Aorta (tissue), 5 donors: ENCODE results near the gene PRCC. TPM values are rescaled to one million over a fixed set of nuclear protein-coding genes. Genes with fewer than 3 reads are reported as not detected.

Source experiments
- ATAC-seq: fragments of 200-7000 bp; cut with Tn5 transposase; one replicate; pipeline ENCODE4 v1.9.1; 2022; ENCODE audit warnings: moderate library complexity; ENCODE audit not compliant: low FRiP score
- DNase-seq, 2 donors: peaks; one replicate each; pipeline ENCODE4 v3.0.0-alpha.2; 2020
- H3K27ac ChIP-seq, 2 donors: one replicate each; pipeline ENCODE4 v1.5.1; 2013; ENCODE audit warnings: low read length in 2 of 2, mild to moderate bottlenecking in 2 of 2, moderate library complexity in 2 of 2, control low read depth in 1 of 2, inconsistent platforms in 1 of 2, low read depth in 1 of 2
- H3K27me3 ChIP-seq, 2 donors: one replicate each; pipeline ENCODE4 v1.6.1; 2013; ENCODE audit warnings: control low read depth in 1 of 2, low read length in 1 of 2, mild to moderate bottlenecking in 1 of 2, moderate library complexity in 1 of 2; ENCODE audit not compliant: insufficient read depth in 2 of 2, control insufficient read depth in 1 of 2
- H3K36me3 ChIP-seq, 2 donors: one replicate each; pipeline ENCODE4 v1.6.1; 2013; ENCODE audit warnings: control low read depth in 1 of 2, low read length in 1 of 2, mild to moderate bottlenecking in 1 of 2; ENCODE audit not compliant: insufficient read depth in 2 of 2, control insufficient read depth in 1 of 2
- H3K4me1 ChIP-seq, 2 donors: one replicate each; pipeline ENCODE4 v1.6.1; 2013; ENCODE audit warnings: low read length in 2 of 2, control low read depth in 1 of 2, mild to moderate bottlenecking in 1 of 2, moderate library complexity in 1 of 2; ENCODE audit not compliant: insufficient read depth in 2 of 2, control insufficient read depth in 1 of 2
- H3K4me3 ChIP-seq, 2 donors: one replicate each; pipeline ENCODE4 v1.5.1; 2013; ENCODE audit warnings: low read length in 2 of 2, control low read depth in 1 of 2, mild to moderate bottlenecking in 1 of 2
- H3K9me3 ChIP-seq: one replicate; pipeline ENCODE4 v1.6.1; 2013; ENCODE audit warnings: mild to moderate bottlenecking, low read length; ENCODE audit not compliant: control insufficient read depth
- WGBS, 2 donors: extraction: QIAGEN DNeasy Blood & Tissue Kit; methylation state at CpG; one replicate each; pipeline ENCODE4 v1.1.7; 2013; 5-methylcytosine and 5-hydroxymethylcytosine counted together
- intact Hi-C, 2 donors: fragments of 100-400 bp; cut with DNase I; formaldehyde crosslinking; loops; one replicate each; pipeline versions ENCODE4 v1.14.2 to v1.15.0; 2022
- polyA plus RNA-seq, 2 donors: library from polyadenylated mRNA; stranded (reverse); fragments of 200-250 nt; gene quantifications; one replicate each; pipeline ENCODE4 v1.2.3, GENCODE V29; 2013
- total RNA-seq, 2 donors: library from RNA; stranded (reverse); fragmentation: NEBNext Ultra II Directional; extraction: Animal tissue kit (Norgen Biotek cat#: 25700); gene quantifications; one replicate each; pipeline ENCODE4 v1.2.1, GENCODE V29; 2021
- donor health status: healthy with polysubstance abuse.
- donor health status: Bipolar disorder and iron deficiency.
- donor health status: DM: no; HTN: no; CAD: no.
- donor health status: DM: no; HTN: no; CAD: no.
- donor health status: DM: yes; HTN: yes; CAD: no.

Gene PRCC
- total and polyA plus RNA-seq, 4 donors, result 17.2 to 50.2 (median 42.2) TPM

- intact Hi-C loops, result no loop called here
- Histone ChIP-seq H3K27ac (peak overlapping the region; percentile 69 to 96), H3K27me3 (no peaks in the 10 kb centered on the region), H3K36me3 (peaks cover 2 to 7% of the 10 kb centered on the region in 2 donors), H3K4me1 (no peaks in the 10 kb centered on the region), H3K9me3 (no peaks in the 10 kb centered on the region), H3K4me3 (peak overlapping the region; percentile 15 to 61)
- ATAC-seq, result no peak
- DNase-seq, result peak in 1 of 2 donors; percentile 36
- WGBS, 2 donors, result 2% methylated on average over 8 of the region's 8 CpGs
Measured at GRCh38 chr1:156747742-156748669, 19.3 kb upstream of the PRCC start.

DNA sequence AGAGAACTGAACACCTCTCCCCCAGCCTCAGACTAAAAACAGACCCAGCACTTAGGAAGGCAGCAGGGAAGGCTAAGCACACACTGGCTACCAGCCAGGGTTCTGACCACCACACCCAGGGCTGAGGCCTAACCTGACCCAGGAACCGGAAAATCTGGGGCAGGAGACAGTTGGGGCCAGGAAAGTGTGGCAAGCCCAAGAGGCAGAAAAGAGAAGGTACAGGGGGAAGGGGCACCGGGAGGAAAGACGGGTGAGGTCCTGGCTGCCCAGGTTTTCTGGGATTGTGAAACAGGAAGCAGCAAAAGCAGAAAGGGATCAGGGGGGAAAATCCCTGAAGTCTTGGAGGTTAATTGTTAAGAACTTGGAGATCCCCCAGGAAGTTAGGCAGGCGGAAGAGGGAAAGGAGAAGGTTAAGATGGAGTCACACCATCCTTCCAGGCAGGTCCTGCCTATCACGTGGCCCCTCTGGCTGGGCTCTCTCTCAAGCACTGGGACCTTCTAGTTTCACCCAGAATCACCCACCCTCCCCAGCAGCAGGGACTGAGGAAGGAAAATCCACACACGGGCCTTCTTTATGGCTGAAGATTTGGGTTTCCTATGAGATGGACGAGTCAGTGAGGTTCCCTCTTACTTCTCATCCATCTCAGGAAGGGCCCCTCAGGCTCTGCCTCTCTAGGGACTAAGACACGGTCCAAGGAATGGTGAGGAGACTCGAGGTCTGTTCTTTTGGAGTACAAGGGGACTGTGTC lies 18.5 kb upstream of the PRCC start:
- peak overlapping the region; percentile 19 to 84 for H3K4me3 ChIP-seq
- H3K4me1 ChIP-seq, result no peaks in the 10 kb centered on the region
- H3K27ac ChIP-seq, result peak overlapping the region; percentile 69 to 96
- ATAC-seq (no peak), DNase-seq (peak; percentile 72 to 85)
- 1% methylated on average over 9 of the region's 9 CpGs for WGBS, 2 donors
- H3K9me3 ChIP-seq, result no peaks in the 10 kb centered on the region
- H3K36me3 ChIP-seq, result peaks cover 0 to 2% of the 10 kb centered on the region in 2 donors
- no peaks in the 10 kb centered on the region for H3K27me3 ChIP-seq
- intact Hi-C loops, result no loop called here

DNA sequence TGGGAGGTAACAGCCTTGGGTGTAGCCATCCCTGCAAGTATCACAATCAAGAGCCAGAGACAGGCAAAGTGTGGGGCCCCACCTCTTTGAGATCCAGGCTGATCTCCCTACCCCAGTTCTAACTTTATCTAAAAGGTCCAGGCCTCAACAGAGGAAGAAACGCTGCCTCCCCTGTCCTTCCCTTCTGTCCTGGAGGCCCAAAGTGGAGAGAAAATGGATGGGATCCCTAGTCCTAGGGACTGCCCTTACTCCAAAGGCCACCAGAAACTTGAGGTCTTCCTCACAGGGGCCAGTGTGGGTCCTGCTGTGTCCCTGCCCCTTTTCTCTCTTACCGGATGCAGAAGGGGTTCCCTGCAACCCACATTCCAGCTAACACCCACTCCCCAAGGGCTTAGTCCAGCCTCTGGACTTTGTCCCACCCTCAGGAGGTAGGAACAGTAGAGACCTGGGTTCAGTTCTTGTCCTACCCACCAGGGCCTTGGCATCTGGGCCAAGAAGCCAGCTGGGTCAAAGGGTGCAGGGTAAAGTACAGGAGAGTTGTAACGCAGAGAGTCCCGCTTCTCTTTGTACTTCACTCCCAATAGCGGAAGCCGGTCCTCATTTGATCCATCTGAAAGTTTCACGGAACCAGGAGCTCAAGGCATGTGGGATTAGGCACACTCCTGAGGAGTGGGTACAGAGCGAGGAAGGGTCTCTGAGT lies 17.8 kb upstream of the PRCC start:
- intact Hi-C loops, result loop anchor here in 1 of 2 donors (2.0 kb wide), 1 partner anchor 17 kb away; the partner anchor contains the start of gene PRCC

DNA sequence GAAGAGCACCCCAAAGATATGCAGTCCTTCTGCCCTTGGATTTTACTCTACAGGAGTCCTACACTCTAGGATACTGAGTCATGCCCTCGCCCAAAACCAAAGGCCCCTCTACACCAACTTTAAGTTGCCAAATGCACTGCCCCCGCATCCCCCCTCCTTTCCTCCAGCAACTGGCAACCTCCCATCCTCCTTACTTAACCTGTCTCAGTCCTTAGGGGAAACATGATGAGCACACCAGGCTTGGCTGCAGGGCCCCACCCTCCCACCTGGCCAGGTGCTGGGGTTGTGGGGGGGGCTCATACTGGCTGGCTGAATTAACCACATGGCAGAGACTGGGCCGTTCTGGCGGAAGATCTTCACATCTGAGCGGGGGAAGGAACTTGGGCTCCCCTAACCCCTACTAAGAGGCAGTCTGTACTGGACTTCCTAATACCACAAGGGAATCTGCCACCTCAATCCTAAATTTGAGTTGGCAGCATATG lies 17.1 kb upstream of the PRCC start:
- H3K4me1 ChIP-seq, result no peaks in the 10 kb centered on the region
- intact Hi-C loops, result loop anchor here in 1 of 2 donors (2.0 kb wide), 1 partner anchor 17 kb away; the partner anchor contains the start of gene PRCC
- H3K27ac ChIP-seq, result peak overlapping the region; percentile 72 to 96
- no peaks in the 10 kb centered on the region for H3K36me3 ChIP-seq
- DNase-seq (peak in 1 of 2 donors; percentile 74), ATAC-seq (no peak)
- no peaks in the 10 kb centered on the region for H3K9me3 ChIP-seq
- H3K4me3 ChIP-seq, result peak overlapping the region; percentile 69 to 84
- 0% methylated on average over 5 of the region's 5 CpGs for WGBS, 2 donors
- no peaks in the 10 kb centered on the region for H3K27me3 ChIP-seq

More for the DNA sequence above, 17.8 kb upstream of the PRCC start:
- Histone ChIP-seq H3K4me3 (peak overlapping the region; percentile 69 to 84), H3K36me3 (no peaks in the 10 kb centered on the region), H3K9me3 (no peaks in the 10 kb centered on the region), H3K4me1 (no peaks in the 10 kb centered on the region), H3K27me3 (no peaks in the 10 kb centered on the region), H3K27ac (peak overlapping the region; percentile 69 to 96)
- no peak for ATAC-seq
- DNase-seq, result peak in 1 of 2 donors; percentile 52
- WGBS, 2 donors, result 30 to 33% methylated on average over 8 of the region's 8 CpGs

DNA sequence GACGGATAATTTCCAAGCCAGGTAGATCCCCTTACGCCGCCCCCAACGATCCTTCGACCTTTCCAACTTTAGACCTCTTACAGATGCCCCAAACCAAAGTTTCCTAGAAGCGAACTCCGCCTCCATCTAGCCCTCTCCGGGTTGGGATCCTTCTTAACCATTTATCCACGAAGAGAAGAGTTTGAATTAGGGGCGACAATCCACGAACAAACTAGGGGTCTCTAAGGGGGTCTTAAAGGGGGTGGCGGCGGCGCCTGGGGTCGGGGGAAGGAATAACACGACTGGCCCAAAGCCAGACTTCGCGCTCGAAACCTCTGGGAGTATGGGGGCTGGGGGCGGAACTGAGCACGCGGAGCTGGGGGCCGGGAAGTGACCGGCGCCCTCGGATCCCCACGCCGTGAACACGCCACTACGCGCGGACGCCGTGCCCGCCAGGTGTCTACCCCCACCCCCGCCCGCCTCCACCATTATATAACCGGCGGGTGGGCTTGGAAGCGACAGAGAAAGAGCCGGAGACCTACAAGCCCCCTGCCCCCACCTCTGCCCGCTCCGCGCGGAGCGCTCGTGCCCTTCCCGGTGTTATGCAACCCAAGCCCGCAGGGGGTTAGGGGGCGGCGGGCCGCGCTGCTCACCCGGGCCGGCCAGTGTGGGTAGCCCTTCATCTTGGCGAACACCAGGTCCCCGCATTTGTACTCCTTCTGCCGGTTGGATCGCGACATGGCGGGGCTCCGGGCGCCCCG lies 16.5 kb upstream of the PRCC start:
- peak overlapping the region; percentile 72 to 96 for H3K27ac ChIP-seq
- H3K36me3 ChIP-seq, result no peaks in the 10 kb centered on the region
- H3K27me3 ChIP-seq, result no peaks in the 10 kb centered on the region
- H3K9me3 ChIP-seq, result no peaks in the 10 kb centered on the region
- H3K4me1 ChIP-seq, result no peaks in the 10 kb centered on the region
- ATAC-seq, result no peak
- intact Hi-C loops, result loop anchor here in 1 of 2 donors (2.0 kb wide), 1 partner anchor 16 kb away; the partner anchor contains the start of gene PRCC
- peak; percentile 73 to 88 for DNase-seq
- peak overlapping the region; percentile 69 to 84 for H3K4me3 ChIP-seq
- WGBS, 2 donors, result 0 to 1% methylated on average over 55 to 64 of the region's 64 CpGs

DNA sequence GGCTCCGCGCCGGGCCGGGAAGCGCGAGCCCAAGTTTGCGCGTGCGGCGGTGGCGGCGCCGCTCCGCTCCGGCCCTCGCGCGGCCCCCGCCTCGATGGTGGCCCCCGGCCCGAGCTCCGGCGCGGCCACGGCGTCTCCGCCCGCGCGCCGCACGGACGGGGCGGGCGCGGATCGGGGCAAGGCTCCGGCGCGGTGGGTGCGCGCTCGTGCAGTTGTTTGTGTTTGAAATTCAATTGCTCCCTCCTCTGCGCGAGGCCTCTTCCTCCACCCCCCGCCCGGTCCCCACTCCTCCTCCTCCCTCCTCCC lies 15.9 kb upstream of the PRCC start, which contains the start of gene HDGF:
TSS of gene HDGF (minus strand) at position 225 of the 306 bp plus-strand sequence. CDS start 246 bp downstream, outside the sequence.
- no peaks in the 10 kb centered on the region for H3K9me3 ChIP-seq
- no peaks in the 10 kb centered on the region for H3K36me3 ChIP-seq
- peak within 1 kb of the TSS; percentile 69 to 84 for H3K4me3 ChIP-seq
- H3K27ac ChIP-seq, result peak within 1 kb of the TSS; percentile 72 to 96
- intact Hi-C loops, result loop anchor here in 1 of 2 donors (2.0 kb wide), 1 partner anchor 15 kb away; the partner anchor contains the start of gene PRCC
- ATAC-seq (no peak), DNase-seq (no peak)
- H3K4me1 ChIP-seq, result no peaks in the 10 kb centered on the region
- H3K27me3 ChIP-seq, result no peaks in the 10 kb centered on the region
- 0% methylated on average over 43 to 48 of the region's 48 CpGs for WGBS, 2 donors

- Histone ChIP-seq H3K4me3 (peak overlapping the region; percentile 69 to 84), H3K9me3 (no peaks in the 10 kb centered on the region), H3K4me1 (no peaks in the 10 kb centered on the region), H3K27me3 (no peaks in the 10 kb centered on the region), H3K27ac (peak overlapping the region in 1 of 2 donors; percentile 55), H3K36me3 (no peaks in the 10 kb centered on the region)
- DNase-seq (peak; percentile 99), ATAC-seq (peak; percentile 91)
- intact Hi-C loops, result loop anchor here (1.0 to 2.0 kb wide), 2 partner anchors 14 to 15 kb away; partner anchors contain the start of gene PRCC (in 1 of the 2)
- 0% methylated on average over 55 to 68 of the region's 68 CpGs for WGBS, 2 donors
Measured at GRCh38 chr1:156751757-156752481, 15.4 kb upstream of the PRCC start.
